Stimulated activated CD4-positive, alpha-beta T cell treated with anti-CD3 and anti-CD28 coated beads, Interleukin-1b, Interleukin-23, amount 100 ng/mL, for 1 hour (primary cell): ENCODE results near the gene MAD2L1BP.
"Not testable (repeated sequence)": the region's sequence is repeated elsewhere in the genome, so short reads cannot be mapped to it uniquely, and the experiment has no call there.

ENCODE experiments used
- DNase-seq, 2 donors: peaks; one replicate each; pipeline ENCODE4 v3.0.0-alpha.2; 2020; ENCODE audit warnings: low read depth in 2 of 2

Gene MAD2L1BP

DNA sequence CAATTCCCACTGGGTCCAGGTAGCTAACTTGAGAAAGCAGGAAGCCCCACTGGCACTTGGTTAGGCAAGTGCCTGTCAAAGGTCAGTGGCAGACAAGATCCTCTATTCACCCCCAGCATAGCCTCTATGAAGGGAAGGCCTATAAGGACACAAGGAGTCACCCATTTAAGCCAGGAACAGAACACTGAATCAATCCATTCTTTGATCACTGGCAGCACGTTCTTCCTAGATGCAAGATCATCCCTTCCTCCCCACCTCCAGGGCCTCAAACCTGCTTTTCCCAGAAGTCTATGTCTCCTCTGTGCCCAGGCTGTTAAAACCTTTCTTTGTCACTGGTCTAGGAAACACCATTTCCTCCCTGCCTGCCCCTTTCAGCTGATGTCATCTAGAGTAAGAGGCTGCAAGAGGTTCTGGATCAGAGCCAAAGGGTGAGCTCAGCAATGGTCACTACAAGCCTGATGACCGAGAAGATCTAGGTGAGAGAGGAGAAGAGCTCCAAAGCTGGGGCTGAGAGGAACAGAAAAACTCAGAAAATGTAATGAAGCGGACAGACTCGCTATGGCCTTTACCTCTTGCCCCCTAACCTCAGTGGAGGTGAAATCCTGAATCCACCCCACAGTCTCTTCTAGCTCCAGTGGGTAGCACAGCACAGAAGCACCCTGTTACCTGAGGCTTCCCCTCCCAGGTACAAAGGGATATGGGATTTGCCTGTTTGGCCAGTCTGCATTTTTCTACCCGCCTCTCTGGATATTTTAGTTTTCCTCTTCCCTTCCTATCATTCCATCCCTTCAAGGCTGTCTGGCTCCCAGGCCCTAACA lies 8.4 kb upstream of the MAD2L1BP start:
- DNase-seq, result no peak

DNA sequence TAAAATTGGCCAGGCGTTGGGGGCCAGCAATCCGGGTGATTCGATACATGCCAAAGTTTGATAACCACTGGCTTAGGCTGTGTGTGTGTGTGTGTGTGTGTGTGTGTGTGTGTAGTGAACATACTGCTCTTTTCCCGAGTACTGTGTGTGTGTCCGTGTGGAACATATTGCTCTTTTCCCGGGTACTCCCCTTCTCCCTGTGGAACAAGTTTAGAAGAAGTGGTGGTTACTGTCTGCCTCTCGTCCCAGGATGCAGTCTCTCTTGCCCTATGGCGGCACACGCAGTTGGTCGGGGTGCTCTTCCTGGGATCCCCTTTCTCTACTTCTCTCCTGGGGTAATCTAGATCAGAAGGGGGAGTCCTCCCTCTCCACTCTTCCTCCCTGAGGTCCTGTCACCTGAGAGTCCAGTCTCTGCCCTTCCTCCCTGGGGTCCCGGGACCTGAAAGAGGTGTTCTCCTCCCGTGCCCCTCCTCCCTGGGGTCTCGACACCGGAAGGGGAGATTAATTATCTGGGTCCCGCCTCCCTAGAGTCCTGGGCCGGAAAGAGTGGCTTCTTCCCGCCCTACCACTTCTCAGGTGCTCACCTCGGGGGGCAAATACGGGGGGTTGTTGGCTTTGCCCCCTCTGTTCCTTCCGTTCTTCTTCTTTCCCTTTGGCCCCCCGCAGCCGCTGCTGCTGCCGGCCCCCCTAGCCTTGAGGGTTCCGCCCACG lies 7.1 kb upstream of the MAD2L1BP start:
- peak in 1 of 2 donors; percentile 21 for DNase-seq

DNA sequence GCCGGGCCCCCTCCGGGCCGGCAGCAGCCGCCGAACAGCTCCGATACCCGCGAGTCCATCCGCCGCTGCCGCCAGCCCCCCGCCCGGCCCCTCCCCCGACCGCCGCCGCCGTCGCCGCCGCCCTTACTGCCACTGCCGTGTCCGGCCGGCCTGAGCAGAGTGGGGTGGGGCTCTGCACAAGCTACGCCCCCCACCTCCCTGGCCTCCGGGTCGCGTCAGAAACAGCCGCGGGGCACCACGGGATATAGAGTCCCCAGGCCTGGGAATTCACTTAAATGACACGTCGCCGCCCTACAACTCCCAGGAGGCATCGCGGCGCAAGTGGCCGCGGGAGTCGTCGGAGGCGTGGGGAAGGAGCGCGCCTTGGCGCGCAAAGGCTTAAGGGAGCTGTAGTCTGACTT lies 6.5 kb upstream of the MAD2L1BP start, which contains the start of gene GTPBP2:
GTPBP2 (minus strand) TSS at position 161 of the 401 bp plus-strand sequence; CDS start at position 59, 102 bp downstream.
- peak; percentile 82 to 87 for DNase-seq

DNA sequence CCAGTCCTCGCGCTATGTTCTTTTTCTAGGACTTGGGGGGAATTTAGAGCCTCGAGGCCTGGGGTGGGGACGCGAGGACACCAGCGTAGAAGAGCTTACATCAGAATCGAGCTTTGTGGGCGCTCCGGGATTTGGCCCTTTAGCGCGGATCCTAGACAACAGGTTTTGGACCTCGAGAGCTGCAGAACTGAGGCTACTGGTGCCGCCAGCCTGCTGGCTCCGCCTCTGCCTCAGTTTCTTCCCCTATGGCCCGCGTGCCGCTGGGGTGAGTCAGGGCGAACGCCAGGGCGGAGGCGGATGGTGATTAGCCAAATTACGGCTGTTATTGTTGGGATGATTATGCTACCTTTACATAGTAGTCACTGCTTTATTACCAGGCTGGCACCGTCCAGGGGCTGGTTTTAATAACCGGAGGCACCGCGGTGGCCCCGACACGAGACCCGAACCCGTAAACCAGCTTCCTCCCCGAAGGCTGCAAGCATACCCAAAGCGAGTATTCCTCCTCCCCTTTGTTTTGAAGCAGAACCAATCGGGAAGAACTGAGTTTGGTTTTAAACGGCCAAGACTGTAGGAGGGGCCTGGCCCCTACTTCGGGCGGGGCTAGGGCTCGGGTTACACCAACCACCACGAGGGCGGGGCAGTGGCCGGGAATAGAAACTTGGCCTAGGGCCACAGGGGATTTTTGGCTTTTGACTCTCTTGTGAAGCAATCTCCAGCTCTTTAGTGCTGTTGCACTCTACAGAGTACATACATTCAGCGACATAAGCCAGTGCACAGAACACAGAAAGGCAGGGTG lies 5.9 kb upstream of the MAD2L1BP start:
- peak; percentile 58 to 63 for DNase-seq

DNA sequence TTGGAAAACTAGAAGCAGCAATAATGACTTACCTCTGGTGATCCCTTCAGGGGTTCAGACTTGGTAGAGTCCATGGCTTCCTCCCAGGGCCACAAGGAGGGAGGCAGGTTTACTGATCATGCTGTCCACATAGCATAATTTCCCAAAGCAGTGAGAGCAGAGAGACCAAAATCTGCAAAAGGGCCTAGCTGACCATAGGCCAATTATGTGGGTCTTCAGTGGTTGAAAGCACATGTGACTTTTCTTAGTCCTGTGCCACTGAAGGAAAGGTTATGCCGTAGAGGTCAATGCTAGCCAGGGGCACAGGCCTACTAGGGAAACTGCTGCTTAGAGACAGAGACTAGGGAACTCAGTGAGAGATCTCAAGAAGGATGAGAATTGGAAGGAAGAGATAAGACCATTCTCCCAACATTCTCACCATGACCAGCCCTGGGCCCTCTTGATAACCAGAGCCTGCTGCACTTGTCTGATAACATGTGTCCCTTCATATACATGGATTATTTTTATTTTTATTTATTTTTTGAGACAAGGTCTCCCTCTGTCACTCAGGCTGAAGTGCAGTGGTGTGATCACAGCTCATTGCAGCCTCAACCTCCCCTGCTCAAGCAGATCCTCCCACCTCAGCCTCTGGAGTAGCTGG lies 4.5 kb upstream of the MAD2L1BP start:
- DNase-seq, result no peak

DNA sequence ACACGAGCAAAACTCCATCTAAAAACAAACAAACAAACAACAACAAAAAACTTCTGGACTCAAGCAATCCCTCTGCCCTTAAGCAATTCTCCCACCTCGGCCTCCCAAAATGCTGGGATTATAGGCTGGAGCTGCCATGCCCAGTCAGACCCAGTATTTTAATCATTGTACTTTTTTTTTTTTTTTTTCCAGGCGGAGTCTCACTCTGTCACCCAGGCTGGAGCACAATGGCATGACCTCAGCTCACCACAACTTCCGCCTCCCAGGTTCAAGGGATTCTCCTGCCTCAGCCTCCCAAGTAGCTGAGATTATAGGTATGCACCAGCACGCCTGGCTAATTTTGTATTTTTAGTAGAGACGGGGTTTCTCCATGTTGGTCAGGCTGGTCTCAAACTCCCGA lies 2.6 kb upstream of the MAD2L1BP start:
- DNase-seq, result not testable (repeated sequence)

DNA sequence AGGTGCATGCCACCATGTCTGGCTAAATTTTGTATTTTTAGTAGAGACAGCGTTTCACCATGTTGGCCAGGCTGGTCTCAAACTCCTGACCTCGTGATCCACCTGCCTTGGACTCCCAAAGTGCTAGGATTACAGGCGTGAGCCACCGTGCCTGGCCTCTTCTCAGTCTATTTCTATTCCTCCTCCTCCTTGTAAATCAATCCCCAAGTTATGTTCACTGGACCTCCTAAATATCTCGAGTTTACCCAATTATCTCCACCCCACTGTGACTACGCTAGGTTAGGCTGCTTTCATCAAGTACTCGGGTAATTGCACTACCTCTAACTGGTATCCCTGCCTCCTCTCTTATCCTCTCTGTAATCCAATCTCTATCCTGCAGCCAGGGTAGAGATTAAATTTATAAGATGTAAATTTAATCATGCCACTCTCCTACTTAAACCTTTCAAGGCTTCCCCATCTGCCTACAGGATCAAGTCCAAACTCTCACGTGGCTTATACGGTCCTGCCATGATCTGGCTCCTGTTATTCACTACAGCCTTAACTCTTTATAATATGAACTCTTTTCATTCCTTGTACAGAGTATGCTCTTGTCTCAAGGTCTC lies 837 bp upstream of the MAD2L1BP start:
- no peak for DNase-seq

DNA sequence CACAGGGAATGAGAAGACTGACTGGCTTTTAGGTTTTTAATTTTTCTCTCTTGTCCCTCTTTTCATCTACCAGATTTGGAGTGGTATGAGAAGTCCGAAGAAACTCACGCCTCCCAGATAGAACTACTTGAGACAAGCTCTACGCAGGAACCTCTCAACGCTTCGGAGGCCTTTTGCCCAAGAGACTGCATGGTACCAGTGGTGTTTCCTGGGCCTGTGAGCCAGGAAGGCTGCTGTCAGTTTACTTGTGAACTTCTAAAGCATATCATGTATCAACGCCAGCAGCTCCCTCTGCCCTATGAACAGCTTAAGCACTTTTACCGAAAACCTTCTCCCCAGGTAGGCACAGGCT lies 644 bp downstream of the MAD2L1BP start:
- no peak for DNase-seq

DNA sequence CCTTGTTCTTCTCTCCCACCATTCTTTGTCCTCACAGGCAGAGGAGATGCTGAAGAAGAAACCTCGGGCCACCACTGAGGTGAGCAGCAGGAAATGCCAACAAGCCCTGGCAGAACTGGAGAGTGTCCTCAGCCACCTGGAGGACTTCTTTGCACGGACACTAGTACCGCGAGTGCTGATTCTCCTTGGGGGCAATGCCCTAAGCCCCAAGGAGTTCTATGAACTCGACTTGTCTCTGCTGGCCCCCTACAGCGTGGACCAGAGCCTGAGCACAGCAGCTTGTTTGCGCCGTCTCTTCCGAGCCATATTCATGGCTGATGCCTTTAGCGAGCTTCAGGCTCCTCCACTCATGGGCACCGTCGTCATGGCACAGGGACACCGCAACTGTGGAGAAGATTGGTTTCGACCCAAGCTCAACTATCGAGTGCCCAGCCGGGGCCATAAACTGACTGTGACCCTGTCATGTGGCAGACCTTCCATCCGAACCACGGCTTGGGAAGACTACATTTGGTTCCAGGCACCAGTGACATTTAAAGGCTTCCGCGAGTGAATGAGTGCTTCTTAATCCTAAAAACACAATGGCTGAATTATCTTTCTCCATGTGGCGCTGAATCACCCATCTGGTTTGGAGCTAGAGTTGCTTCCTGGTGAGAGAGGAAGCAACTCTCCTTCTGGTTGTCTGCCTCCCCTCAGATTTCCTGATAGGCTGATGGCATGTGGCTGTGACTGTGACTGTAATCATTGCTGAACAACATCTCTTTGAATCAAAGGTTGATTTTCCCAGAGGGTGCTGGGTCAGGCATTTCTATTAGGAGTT lies 4.6 kb downstream of the MAD2L1BP start:
- DNase-seq, result no peak

DNA sequence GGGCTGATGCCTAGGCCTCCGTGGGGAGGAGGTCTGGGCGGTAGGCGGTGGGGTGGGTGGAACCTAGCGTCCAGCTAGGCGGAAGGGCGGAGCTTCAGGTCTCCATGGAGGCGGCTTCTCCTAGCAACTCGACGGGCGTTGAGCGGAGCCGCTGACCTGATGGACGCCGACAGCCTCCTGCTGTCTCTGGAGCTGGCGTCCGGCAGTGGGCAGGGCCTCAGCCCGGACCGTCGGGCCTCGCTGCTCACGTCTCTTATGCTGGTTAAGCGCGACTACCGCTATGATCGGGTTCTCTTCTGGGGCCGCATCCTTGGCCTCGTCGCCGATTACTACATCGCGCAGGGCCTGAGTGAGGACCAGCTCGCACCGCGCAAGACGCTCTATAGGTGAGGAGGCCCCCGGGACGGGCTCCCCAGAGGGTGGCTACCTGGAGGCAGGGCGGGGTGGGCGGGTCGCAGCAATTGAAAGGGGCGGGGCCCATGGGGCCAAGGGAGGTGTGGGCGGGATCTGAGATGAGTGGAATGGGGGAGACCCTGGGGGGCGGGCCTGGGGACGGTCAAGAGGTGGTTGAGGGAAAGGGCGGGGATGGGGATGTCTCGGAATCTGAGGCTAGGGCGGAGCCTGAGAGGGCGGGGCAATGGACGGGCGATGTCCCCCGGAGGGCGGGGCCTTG lies 9.4 kb downstream of the MAD2L1BP start, which contains the start of gene RSPH9:
RSPH9 (plus strand) TSS at position 97 of the 673 bp plus-strand sequence; CDS start at position 160, 63 bp downstream.
- DNase-seq, result peak in 1 of 2 donors; percentile 51

DNA sequence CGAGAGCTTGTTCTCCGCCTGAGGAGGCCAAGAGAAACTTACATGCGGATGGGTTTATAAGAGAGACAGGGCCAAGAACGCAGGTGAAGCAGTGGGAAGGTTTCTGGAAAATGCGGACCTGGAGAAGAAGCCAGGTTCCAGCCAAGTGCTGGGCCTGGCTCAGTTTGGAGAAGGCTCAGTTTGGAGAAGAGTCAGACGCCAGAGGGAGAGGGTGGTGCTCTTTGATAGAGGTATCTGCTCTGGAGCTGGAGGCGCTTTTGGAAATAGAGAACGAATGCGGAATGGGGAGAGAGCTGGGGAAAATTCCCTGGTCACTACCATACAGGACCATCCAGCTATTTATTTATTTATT lies 9.9 kb downstream of the MAD2L1BP start:
- DNase-seq, result no peak

DNA sequence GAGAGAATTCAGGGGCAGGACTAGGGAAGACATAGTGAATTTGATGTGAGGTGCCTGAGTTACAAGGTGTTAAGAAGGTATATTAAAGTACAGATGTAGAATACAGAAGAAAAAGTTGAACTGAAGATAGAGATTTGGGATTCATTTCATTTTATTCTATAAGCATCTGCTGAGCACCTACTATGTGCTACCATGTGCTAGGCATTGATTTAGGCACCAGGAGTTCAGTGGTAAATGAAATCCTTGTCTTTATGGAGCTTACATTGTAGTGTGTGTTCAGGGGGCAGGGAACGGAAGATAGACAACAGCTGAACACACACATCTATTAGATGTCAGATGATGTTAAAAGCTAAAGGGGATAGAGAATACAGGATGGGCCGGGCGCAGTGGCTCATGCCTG lies 12.0 kb downstream of the MAD2L1BP start:
- no peak for DNase-seq

DNA sequence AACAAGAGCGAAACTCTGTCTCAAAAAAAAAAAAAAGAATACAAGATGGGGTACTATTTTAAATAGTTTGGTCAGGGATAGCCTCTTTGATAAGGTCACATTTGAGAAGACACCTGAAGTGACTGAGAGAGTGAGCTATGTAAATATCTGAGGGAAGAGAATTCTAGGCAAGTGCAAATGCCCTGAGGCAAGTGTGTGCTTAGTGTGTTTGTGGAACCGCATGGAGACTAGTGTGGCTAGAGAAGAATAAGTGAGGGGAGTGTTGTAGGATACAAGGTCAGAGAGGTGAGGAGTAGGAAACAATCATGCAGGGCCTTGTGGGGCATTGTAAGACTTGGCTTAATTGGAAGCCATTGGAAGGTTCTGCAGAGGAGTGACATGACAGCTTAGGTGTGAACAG lies 12.6 kb downstream of the MAD2L1BP start:
- DNase-seq, result no peak

DNA sequence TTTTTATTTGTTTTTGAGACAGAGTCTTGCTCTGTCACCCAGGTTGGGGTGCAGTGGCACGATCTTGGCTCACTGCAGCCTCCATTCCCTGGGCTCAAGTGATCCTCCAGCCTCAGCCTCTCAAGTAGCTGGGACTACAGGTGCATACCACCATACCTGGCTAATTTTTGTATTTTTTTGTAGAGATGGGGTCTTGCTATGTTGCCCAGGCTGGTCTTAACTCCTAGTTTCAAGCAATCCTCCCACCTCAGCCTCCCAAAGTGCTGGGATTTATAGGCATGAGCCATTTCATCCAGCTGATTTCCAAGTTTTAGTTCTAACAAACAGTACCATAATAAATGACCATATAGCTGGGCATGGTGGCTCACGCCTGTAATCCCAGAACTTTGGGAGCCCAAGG lies 17.2 kb downstream of the MAD2L1BP start:
- DNase-seq, result not testable (repeated sequence)

DNA sequence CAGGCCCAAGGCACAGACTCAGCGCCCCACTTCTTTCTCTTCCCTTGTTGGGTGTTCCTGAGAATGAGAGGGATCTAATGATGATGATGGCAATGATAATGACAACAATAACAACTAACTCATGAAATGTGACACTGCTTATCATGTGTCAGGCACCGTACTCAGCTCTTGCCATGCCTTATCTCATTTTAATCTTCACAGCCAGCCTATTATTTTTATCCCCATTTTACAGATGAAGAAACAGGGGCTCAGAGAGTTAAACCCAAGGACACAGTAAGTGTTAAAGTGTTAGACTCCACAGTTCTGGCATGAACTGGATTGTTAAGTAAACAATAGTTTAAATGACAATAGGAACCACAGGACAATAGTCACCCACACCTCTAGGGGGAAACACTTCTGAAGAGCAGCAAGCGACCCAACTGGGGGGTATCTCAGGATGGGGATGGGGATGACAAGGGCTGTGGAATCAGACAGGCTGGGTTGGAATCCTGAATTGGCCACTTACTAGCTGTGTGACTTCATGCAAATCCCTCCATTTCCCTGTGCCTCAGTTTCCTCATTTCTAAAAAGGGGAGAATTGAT lies 21.7 kb downstream of the MAD2L1BP start:
- DNase-seq, result no peak

DNA sequence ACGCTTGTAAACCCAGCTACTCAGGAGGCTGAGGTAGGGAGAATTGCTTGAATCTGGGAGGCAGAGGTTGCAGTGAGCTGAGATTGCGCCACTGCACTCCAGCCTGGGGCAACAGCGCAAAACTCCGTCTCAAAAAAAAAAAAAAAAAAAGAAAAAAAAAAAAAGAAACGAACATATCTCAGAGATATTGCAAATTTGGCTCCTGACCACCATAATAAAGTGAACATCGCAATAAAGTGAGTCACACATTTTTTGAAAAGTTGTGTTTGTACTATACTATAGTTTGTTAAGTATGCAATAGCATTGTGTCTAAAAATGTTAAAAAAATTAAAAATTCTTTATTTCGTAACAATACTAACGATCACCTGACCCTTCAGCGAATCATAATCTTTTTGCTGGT lies 22.5 kb downstream of the MAD2L1BP start:
- no peak for DNase-seq

DNA sequence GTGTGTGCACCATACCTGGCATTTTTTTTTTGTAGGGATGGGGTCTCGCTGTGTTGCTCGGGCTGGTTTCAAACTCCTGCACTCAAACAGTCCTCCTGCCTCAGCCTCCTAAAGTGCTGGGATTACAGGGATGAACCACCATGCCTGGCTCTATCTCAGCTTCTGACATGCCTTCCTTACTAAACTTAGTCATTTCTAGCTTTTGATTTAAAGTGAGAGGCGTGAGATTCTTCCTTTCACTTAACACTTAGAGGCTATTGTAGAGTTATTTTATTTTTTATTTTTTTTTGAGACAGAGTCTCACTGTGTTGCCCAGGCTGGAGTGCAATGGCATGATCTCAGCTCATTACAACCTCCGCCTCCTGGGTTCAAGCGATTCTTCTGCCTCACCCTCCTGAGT lies 27.3 kb downstream of the MAD2L1BP start:
- not testable (repeated sequence) for DNase-seq

DNA sequence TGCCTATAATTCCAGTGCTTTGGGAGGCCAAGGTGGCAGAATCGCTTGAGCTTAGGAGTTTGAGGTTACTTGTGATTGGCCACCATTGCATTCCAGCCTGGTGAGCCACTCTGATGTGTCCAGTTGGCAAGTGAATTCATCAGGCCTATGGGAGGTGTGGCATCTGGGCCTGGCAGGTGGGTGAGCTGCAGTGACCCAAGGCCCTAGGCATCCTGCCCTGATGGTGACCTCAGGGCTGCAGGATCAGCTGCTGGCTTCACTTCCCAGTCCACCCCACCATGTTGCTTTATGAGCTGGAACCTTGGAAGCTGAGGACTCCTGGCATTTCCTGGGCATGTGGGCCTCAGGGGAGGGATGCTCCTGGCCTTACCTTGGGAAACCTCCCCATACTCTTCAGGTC lies 29.7 kb downstream of the MAD2L1BP start:
- DNase-seq, result no peak

DNA sequence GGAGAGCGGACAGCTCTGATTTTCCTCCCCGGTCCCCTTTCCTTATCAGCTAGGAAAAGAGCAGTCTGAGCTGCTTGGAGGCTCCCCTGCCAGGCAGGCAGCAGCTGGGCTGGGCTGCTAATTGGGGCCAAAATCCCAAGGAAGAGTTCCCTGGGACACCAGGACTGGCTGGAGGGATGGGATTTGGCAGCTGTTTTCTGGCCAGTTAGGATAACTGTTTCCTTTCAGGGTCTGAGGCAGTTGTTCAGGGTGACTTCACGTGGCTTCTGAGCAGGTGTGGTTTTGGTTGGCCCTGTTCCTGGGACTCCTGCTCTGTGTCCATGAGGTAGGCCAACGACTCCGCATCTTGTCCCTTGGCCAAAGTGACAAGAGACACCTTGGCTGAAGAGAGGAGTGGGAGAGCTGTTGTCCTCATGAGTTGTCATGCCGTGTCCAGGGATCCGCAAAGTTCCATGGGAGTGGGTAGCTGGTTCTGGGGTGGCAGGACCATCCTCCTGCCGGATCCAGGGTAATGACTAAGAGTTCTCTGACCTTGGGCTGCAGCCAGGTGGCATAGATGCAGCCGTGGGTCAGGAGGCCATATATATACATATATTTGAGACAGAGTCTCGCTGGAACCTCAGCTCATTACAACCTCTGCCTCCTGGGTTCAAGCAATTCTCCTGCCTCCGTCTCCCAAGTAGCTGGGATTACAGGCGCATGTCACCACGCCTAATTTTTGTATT lies 30.7 kb downstream of the MAD2L1BP start:
- no peak for DNase-seq
